H1 (cell line): ENCODE results near the gene ACBD6. TPM values are rescaled to one million over a fixed set of nuclear protein-coding genes. Genes with fewer than 3 reads are reported as not detected.

Experiments used
- ATF3 ChIP-seq: IDR thresholded peaks from 2 replicates; pipeline ENCODE4 v1.6.1; 2011; ENCODE audit warnings: low read depth, mild to moderate bottlenecking, low read length; ENCODE audit not compliant: insufficient read depth
- TBP ChIP-seq: IDR thresholded peaks from 2 replicates; pipeline ENCODE4 v1.6.1; 2011; ENCODE audit warnings: low read depth, low read length, improper control_type of control experiment
- polyA plus RNA-seq, 7 experiments: library from polyadenylated mRNA; depleted of rRNA in 3 of 7; stranded (reverse) in 5 of 7; unstranded in 2 of 7; fragments of >200 nt in 5 of 7; fragments of 200-250 nt in 2 of 7; gene quantifications; 1 replicate in 5 of 7; 2 replicates in 1 of 7; 4 replicates in 1 of 7; pipeline versions ENCODE4 v1.2.1 to v1.2.3, GENCODE V29; 2011 to 2013; ENCODE audit warnings: missing spikeins in 2 of 7, mixed read lengths in 2 of 7
- total RNA-seq: library from RNA; stranded (reverse); fragmentation: NEBNext Ultra II Directional; extraction: Animal tissue kit (Norgen Biotek cat#: 25700); gene quantifications from 2 replicates; pipeline ENCODE4 v1.2.1, GENCODE V29; 2021
- TF ChIP-seq, protein P1 (sequence below): IDR thresholded peaks from 2 replicates; pipeline ENCODE4 v1.6.1; 2012; ENCODE audit warnings: low read length, inconsistent platforms

Gene ACBD6
- total and polyA plus RNA-seq, 2 of the 8 experiments (the other 6 are each of a cell fraction or from before 2014, with no cell fraction given), result 52.0 to 67.7 TPM

- TF ChIP-seq, protein P1, sequence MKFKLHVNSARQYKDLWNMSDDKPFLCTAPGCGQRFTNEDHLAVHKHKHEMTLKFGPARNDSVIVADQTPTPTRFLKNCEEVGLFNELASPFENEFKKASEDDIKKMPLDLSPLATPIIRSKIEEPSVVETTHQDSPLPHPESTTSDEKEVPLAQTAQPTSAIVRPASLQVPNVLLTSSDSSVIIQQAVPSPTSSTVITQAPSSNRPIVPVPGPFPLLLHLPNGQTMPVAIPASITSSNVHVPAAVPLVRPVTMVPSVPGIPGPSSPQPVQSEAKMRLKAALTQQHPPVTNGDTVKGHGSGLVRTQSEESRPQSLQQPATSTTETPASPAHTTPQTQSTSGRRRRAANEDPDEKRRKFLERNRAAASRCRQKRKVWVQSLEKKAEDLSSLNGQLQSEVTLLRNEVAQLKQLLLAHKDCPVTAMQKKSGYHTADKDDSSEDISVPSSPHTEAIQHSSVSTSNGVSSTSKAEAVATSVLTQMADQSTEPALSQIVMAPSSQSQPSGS, result no peak
- TF ChIP-seq ATF3 (no peak), TBP (no peak)
These were observed 99.8 kb downstream of the ACBD6 start (continued) for GRCh38 chr1:180402551-180402950.
